Measurements from ENCODE around the gene IHH. TPM values are rescaled to one million over a fixed set of nuclear protein-coding genes. Genes with fewer than 3 reads are reported as not detected.

Gene IHH
- total RNA-seq, 1 experiment from 2014 or later = not detected

GRCh38 chr2:219049282-219049681, 11.4 kb downstream of the IHH start:
- peaks cover 5% of the 10 kb centered on the region in 2 experiments; a peak in 2 of 4 replicates for H3K4me1 Mint-ChIP-seq
- H3K79me1 ChIP-seq (ENCODE audit: insufficient read depth, low read depth, low read length, poor library complexity, severe bottlenecking) = no peaks in the 10 kb centered on the region
- H4K91ac ChIP-seq (ENCODE audit: insufficient read length, low read depth, low read length) = no peak overlapping the region
- no peaks in the 10 kb centered on the region for H3K9me3 Mint-ChIP-seq
- no peak overlapping the region for H3K4me2 ChIP-seq (ENCODE audit: insufficient read depth, insufficient read length, low read length)
- no peaks in the 10 kb centered on the region for H3K4me1 ChIP-seq (ENCODE audit: insufficient read depth, low read length)
- H3K56ac ChIP-seq (ENCODE audit: insufficient read length, low read depth, low read length) = no peak overlapping the region
- H3K9ac ChIP-seq (ENCODE audit: extremely low read depth, insufficient read length, low read length) = no peak overlapping the region
- H3K23ac ChIP-seq (ENCODE audit: insufficient read length, low read depth, low read length) = no peak overlapping the region
- H2BK5ac ChIP-seq (ENCODE audit: insufficient read length, low read length) = no peak overlapping the region
- no peak for DNase-seq
- no peak overlapping the region for H3K27ac ChIP-seq (ENCODE audit: insufficient read length, low read depth, low read length)
- no peak overlapping the region for H4K5ac ChIP-seq (ENCODE audit: insufficient read length, low read depth, low read length)
- TF ChIP-seq CTCF (conservative IDR thresholded peaks at IDR 0.05) = no peak
- no peak overlapping the region for H2BK20ac ChIP-seq (ENCODE audit: low read depth, low read length, poor library complexity, severe bottlenecking)
- WGBS (ENCODE audit: extremely low coverage, insufficient read length, low lambda C conversion rate) = no CpG with 5 or more reads among the region's 6 CpGs
- no peak overlapping the region for H2AFZ ChIP-seq (ENCODE audit: low read length)
- no peak overlapping the region for H2AK5ac ChIP-seq (ENCODE audit: insufficient read length, low read length)
- no peak overlapping the region for H4K8ac ChIP-seq (replicated peaks; ENCODE audit: insufficient read length, low read depth, low read length)
- no peak overlapping the region for H2BK12ac ChIP-seq (ENCODE audit: insufficient read length, low read depth, low read length)
- no peak overlapping the region for H2BK15ac ChIP-seq (ENCODE audit: low read depth, low read length)
- H2BK120ac ChIP-seq (ENCODE audit: low read depth, low read length, poor library complexity, severe bottlenecking) = no peak overlapping the region
- peaks cover 81% of the 10 kb centered on the region for H3K27me3 Mint-ChIP-seq (ENCODE audit: low read depth)
- H3K18ac ChIP-seq (ENCODE audit: insufficient read length, low read depth, low read length) = no peak overlapping the region
- H3K9me3 ChIP-seq (ENCODE audit: control insufficient read depth, low read depth, low read length) = no peaks in the 10 kb centered on the region
- H3K27me3 ChIP-seq (ENCODE audit: insufficient read depth, low read length) = no peaks in the 10 kb centered on the region
- no peak overlapping the region for H3K27ac Mint-ChIP-seq
- H3K36me3 Mint-ChIP-seq (ENCODE audit: insufficient read depth in 1 of 3, low read depth in 3 of 3) = no peaks in the 10 kb centered on the region
- no peaks in the 10 kb centered on the region for H3K23me2 ChIP-seq (ENCODE audit: insufficient read length, low read depth, low read length, poor library complexity, severe bottlenecking)
- no peaks in the 10 kb centered on the region for H4K20me1 ChIP-seq (ENCODE audit: control insufficient read depth, insufficient read depth, insufficient read length)
- no peak overlapping the region for H3K14ac ChIP-seq (ENCODE audit: insufficient read depth, low read length)
- no peaks in the 10 kb centered on the region for H3K79me2 ChIP-seq (ENCODE audit: insufficient read depth, low read length)
- H3T11ph ChIP-seq (ENCODE audit: low read length) = no peak overlapping the region
- H3K4me3 Mint-ChIP-seq = no peak overlapping the region
- H3K4ac ChIP-seq (ENCODE audit: low read depth, low read length) = no peak overlapping the region
